Measurements from ENCODE around the gene INPPL1.

DNA sequence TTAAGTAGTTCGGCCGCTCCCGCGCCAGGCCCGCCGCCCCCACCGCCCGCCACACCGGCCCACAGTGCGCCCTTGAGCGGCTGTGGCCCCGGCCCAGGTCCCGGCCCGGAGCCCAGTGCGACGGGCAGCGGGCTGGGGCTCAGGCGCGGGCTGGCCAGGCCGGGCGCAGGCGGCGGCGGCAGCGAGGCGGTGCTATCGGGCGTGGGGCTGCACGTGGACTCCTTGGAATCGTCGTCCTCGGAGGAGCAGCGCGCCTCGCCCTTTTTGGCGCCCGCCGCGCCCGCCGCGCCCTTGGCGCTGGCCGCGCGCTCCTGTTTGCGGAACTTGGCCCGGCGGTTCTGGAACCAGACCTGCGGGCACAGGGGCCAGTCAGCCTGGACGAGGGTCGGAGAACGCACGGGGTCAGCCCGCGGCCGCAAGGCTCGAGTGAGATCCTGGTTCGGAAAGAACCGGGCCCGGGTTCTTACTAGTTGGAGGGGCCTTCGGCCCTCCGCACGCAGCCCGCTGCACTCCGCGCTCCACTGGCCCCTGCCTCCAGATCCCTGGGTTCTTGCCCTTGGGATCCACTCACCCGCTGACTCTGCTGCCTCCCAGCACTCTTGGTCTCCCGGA lies 15.4 kb downstream of the INPPL1 start:
- TF ChIP-seq POLR2AphosphoS5 (IDR thresholded peaks at IDR 0.05; ENCODE audit: low read depth, low read length) (no peak), POLR2A (IDR thresholded peaks at IDR 0.05; ENCODE audit: low read depth, low read length) (no peak), TAF1 (IDR thresholded peaks at IDR 0.05; ENCODE audit: borderline replicate concordance, low read depth, low read length) (no peak)
